CD14-positive monocyte (primary cell): Measurements from ENCODE around the gene COA5. TPM values are rescaled to one million over a fixed set of nuclear protein-coding genes. Genes with fewer than 3 reads are reported as not detected.

Source experiments
- DNase-seq, 3 donors: peaks; one replicate each; pipeline ENCODE4 v3.0.0-alpha.2; 2011 to 2022
- H2AFZ ChIP-seq: 2 replicates; pipeline ENCODE4 v1.6.0; 2012; ENCODE audit warnings: mild to moderate bottlenecking, low read depth, low read length, inconsistent platforms; ENCODE audit not compliant: insufficient read depth, poor library complexity, severe bottlenecking
- H3K27ac ChIP-seq, 2 donors: 1 replicate in 1 of 2; 2 replicates in 1 of 2; pipeline ENCODE4 v1.5.1; 2012 to 2013; ENCODE audit warnings: low read length in 2 of 2, control low read depth in 1 of 2, inconsistent platforms in 1 of 2, low read depth in 1 of 2, mild to moderate bottlenecking in 1 of 2
- H3K27me3 ChIP-seq, 2 donors: one replicate each; pipeline versions ENCODE4 v1.6.0 to v1.6.1; 2011 to 2013; ENCODE audit warnings: low read length in 2 of 2; ENCODE audit not compliant: control insufficient read depth in 2 of 2, insufficient read depth in 2 of 2
- H3K36me3 ChIP-seq, 2 donors: replicated peaks in 1 of 2; 1 replicate in 1 of 2; 2 replicates in 1 of 2; pipeline versions ENCODE4 v1.5.1 to v1.6.1; 2012 to 2013; ENCODE audit warnings: low read length in 2 of 2, control low read depth in 1 of 2, inconsistent platforms in 1 of 2, mild to moderate bottlenecking in 1 of 2; ENCODE audit not compliant: insufficient read depth in 2 of 2, control insufficient read depth in 1 of 2
- H3K4me1 ChIP-seq, 2 donors: 1 replicate in 1 of 2; 2 replicates in 1 of 2; pipeline versions ENCODE4 v1.5.1 to v1.6.1; 2012 to 2013; ENCODE audit warnings: low read length in 2 of 2, control low read depth in 1 of 2, inconsistent platforms in 1 of 2, mild to moderate bottlenecking in 1 of 2, moderate library complexity in 1 of 2; ENCODE audit not compliant: insufficient read depth in 2 of 2, control insufficient read depth in 1 of 2
- H3K4me2 ChIP-seq: replicated peaks from 2 replicates; pipeline ENCODE3; 2012; ENCODE audit warnings: low read length, moderate library complexity, mild to moderate bottlenecking; ENCODE audit not compliant: poor library complexity, severe bottlenecking; ENCODE audit errors: extremely low read depth
- H3K4me3 ChIP-seq, 3 experiments: fragments of 200-600 bp in 1 of 3; sonication (generic) in 1 of 3; replicated peaks in 1 of 3; 1 replicate in 2 of 3; 2 replicates in 1 of 3; pipeline ENCODE4 v1.5.1; 2011 to 2013; ENCODE audit warnings: low read length in 3 of 3, mild to moderate bottlenecking in 3 of 3, control low read depth in 2 of 3, low read depth in 2 of 3, inconsistent platforms in 1 of 3, moderate library complexity in 1 of 3
- H3K79me2 ChIP-seq: 2 replicates; pipeline ENCODE4 v1.6.0; 2012; ENCODE audit warnings: mild to moderate bottlenecking, control low read depth, inconsistent platforms, low read length, moderate library complexity; ENCODE audit not compliant: insufficient read depth
- H3K9ac ChIP-seq: 2 replicates; pipeline ENCODE4 v1.6.0; 2017; ENCODE audit warnings: low read length, mild to moderate bottlenecking; ENCODE audit not compliant: insufficient read depth, poor library complexity, severe bottlenecking
- H3K9me3 ChIP-seq, 2 donors: replicated peaks in 1 of 2; 1 replicate in 1 of 2; 2 replicates in 1 of 2; pipeline versions ENCODE4 v1.5.1 to v1.6.1; 2012 to 2013; ENCODE audit warnings: low read length in 2 of 2, control low read depth in 1 of 2; ENCODE audit not compliant: control insufficient read depth in 1 of 2, insufficient read depth in 1 of 2
- H4K20me1 ChIP-seq: 2 replicates; pipeline ENCODE4 v1.6.0; 2012; ENCODE audit warnings: mild to moderate bottlenecking, low read length, control low read depth, moderate library complexity; ENCODE audit not compliant: insufficient read depth
- H3K27ac Mint-ChIP-seq, 7 donors: one replicate each; pipeline ENCODE4 v1.8.0; 2020; ENCODE audit warnings: mild to moderate bottlenecking in 7 of 7, mixed read lengths in 7 of 7, moderate library complexity in 6 of 7, inconsistent platforms in 2 of 7
- H3K27me3 Mint-ChIP-seq, 3 donors: one replicate each; pipeline ENCODE4 v1.8.0; 2021 to 2022; ENCODE audit warnings: low read depth in 3 of 3, mild to moderate bottlenecking in 3 of 3, mixed read lengths in 3 of 3, moderate library complexity in 3 of 3, inconsistent platforms in 1 of 3
- H3K36me3 Mint-ChIP-seq, 2 donors: one replicate each; pipeline ENCODE4 v1.8.0; 2020; ENCODE audit warnings: mixed read lengths in 2 of 2, inconsistent platforms in 1 of 2, mild to moderate bottlenecking in 1 of 2
- H3K4me1 Mint-ChIP-seq: one replicate; pipeline ENCODE4 v1.8.0; 2020; ENCODE audit warnings: mild to moderate bottlenecking, mixed read lengths
- H3K4me3 Mint-ChIP-seq, 2 donors: one replicate each; pipeline ENCODE4 v1.8.0; 2020; ENCODE audit warnings: mild to moderate bottlenecking in 2 of 2, mixed read lengths in 2 of 2, moderate library complexity in 1 of 2
- H3K9me3 Mint-ChIP-seq, 7 donors: one replicate each; pipeline ENCODE4 v1.8.0; 2020 to 2022; ENCODE audit warnings: mixed read lengths in 7 of 7, mild to moderate bottlenecking in 6 of 7, moderate library complexity in 6 of 7, inconsistent platforms in 2 of 7
- WGBS: methylation state at CpG from one replicate; pipeline ENCODE4 v1.1.5; 2013; ENCODE audit warnings: missing lambda C conversion rate; ENCODE audit not compliant: insufficient coverage; 5-methylcytosine and 5-hydroxymethylcytosine counted together
- intact Hi-C, 2 donors: fragments of 100-400 bp; cut with micrococcal nuclease; formaldehyde crosslinking; loops; one replicate each; pipeline versions ENCODE4 v1.15.0 to v1.15.1; 2023
- polyA plus RNA-seq, 3 donors: library from polyadenylated mRNA; depleted of rRNA in 1 of 3; unstranded in 2 of 3; stranded (reverse) in 1 of 3; fragments of 300-500 nt in 2 of 3; fragments of >200 nt in 1 of 3; fragmentation: Illumina TruSeq in 2 of 3; gene quantifications; 1 replicate in 2 of 3; 2 replicates in 1 of 3; pipeline ENCODE4 v1.2.3, GENCODE V29; 2012 to 2021
- TF ChIP-seq, protein P1 (sequence below): fragments of 200-600 bp; IDR thresholded peaks from one replicate; pipeline ENCODE4 v1.8.0; 2022; ENCODE audit warnings: antibody characterized with exemption, mild to moderate bottlenecking

COA5 gene
- polyA plus RNA-seq, 3 donors = 27.3 to 42.9 (median 39.0) TPM

DNA sequence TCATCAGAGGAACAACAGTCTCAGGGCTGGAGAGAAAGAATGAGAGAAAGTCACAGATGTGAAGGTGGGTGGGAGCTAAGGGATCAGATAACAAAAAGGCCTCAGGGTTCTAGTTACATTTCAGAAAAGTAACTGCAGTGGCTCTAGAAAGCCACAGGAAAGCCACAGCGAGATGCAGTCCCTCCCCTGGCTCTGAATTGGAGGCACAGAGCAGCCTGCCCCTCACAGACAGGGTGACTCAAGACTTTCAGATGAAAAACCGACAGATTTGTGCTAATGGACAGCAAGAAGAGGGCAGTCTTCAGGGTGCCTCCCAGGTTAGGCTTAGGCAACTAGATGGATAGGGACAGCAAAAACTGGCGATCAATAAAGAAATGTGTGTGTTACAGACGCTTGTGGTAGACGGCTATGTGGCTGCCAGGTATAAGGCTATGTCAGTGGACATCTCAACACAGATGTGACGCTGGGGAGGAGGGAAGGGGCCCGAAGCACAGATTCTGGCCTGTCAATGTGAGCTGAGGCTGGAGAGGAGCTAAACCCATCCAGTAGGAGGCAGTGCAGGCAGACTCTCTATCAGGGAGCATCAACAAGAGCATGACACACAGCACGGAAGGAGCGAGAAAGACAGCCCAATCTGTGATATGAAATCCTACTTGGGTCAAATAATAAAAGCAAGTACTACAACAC is 26.2 kb upstream of the COA5 start:
- H3K27me3 Mint-ChIP-seq = no peaks in the 10 kb centered on the region
- peaks cover 77 to 90% of the 10 kb centered on the region in 2 donors for H3K36me3 Mint-ChIP-seq
- no peaks in the 10 kb centered on the region for H3K4me1 Mint-ChIP-seq
- H3K4me3 ChIP-seq = no peak overlapping the region
- H3K4me3 Mint-ChIP-seq = no peak overlapping the region
- H3K27ac ChIP-seq = no peak overlapping the region
- H3K9ac ChIP-seq = no peak overlapping the region
- peaks cover 0 to 7% (median 0%) of the 10 kb centered on the region in 7 donors for H3K9me3 Mint-ChIP-seq
- no peak overlapping the region for H3K4me2 ChIP-seq
- no peaks in the 10 kb centered on the region for H4K20me1 ChIP-seq
- no peak overlapping the region for H2AFZ ChIP-seq
- no peaks in the 10 kb centered on the region for H3K79me2 ChIP-seq
- WGBS = 97% methylated on average over 6 of the region's 9 CpGs
- intact Hi-C loops = no loop called here
- H3K9me3 ChIP-seq = no peaks in the 10 kb centered on the region
- TF ChIP-seq, protein P1, sequence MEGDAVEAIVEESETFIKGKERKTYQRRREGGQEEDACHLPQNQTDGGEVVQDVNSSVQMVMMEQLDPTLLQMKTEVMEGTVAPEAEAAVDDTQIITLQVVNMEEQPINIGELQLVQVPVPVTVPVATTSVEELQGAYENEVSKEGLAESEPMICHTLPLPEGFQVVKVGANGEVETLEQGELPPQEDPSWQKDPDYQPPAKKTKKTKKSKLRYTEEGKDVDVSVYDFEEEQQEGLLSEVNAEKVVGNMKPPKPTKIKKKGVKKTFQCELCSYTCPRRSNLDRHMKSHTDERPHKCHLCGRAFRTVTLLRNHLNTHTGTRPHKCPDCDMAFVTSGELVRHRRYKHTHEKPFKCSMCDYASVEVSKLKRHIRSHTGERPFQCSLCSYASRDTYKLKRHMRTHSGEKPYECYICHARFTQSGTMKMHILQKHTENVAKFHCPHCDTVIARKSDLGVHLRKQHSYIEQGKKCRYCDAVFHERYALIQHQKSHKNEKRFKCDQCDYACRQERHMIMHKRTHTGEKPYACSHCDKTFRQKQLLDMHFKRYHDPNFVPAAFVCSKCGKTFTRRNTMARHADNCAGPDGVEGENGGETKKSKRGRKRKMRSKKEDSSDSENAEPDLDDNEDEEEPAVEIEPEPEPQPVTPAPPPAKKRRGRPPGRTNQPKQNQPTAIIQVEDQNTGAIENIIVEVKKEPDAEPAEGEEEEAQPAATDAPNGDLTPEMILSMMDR = peak; percentile 8
- peaks cover 81 to 91% of the 10 kb centered on the region in 2 donors for H3K36me3 ChIP-seq
- no peaks in the 10 kb centered on the region for H3K4me1 ChIP-seq
- H3K27ac Mint-ChIP-seq = peak overlapping the region in 3 of 7 donors; percentile 15 to 21 (median 17)
- DNase-seq = no peak
- no peaks in the 10 kb centered on the region for H3K27me3 ChIP-seq

DNA sequence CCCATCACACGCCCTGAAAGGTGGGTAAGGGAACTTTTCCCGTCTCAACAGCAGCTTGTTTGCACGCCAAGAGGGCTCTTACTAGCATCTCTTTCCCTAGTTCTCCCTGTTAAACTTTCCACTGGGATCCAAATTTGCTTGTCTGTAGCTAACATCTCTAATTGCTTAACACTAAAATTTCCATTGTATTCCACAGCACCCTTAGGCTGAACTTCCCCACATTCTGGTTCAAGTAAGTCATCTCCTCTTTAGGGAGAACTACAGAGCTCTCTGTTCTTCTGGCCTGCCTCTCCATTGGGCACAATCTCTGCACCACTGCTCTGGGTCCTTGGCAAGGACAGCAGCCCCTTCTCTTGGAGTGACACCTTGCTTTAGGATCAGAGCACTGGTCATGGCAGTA is 24.0 kb upstream of the COA5 start:
- no peaks in the 10 kb centered on the region for H3K9me3 ChIP-seq
- Mint-ChIP-seq H3K27ac (no peak overlapping the region), H3K4me3 (no peak overlapping the region), H3K4me1 (no peaks in the 10 kb centered on the region), H3K36me3 (peaks cover 64 to 83% of the 10 kb centered on the region in 2 donors), H3K9me3 (peaks cover 0 to 7% (median 0%) of the 10 kb centered on the region in 7 donors), H3K27me3 (no peaks in the 10 kb centered on the region)
- TF ChIP-seq, protein P1 = no peak
- H2AFZ ChIP-seq = no peak overlapping the region
- WGBS = 100% methylated on average over 1 of the region's 3 CpGs
- no peak overlapping the region for H3K4me2 ChIP-seq
- no peak overlapping the region for H3K4me3 ChIP-seq
- H3K79me2 ChIP-seq = no peaks in the 10 kb centered on the region
- no peaks in the 10 kb centered on the region for H3K27me3 ChIP-seq
- no peak overlapping the region for H3K9ac ChIP-seq
- H3K4me1 ChIP-seq = no peaks in the 10 kb centered on the region
- H4K20me1 ChIP-seq = no peaks in the 10 kb centered on the region
- no peak overlapping the region for H3K27ac ChIP-seq
- intact Hi-C loops = no loop called here
- peaks cover 66 to 90% of the 10 kb centered on the region in 2 donors for H3K36me3 ChIP-seq
- no peak for DNase-seq
